ENCODE data around the gene SNRNP25. TPM values are rescaled to one million over a fixed set of nuclear protein-coding genes. Genes with fewer than 3 reads are reported as not detected.
"Not testable (repeated sequence)": the region's sequence is repeated elsewhere in the genome, so short reads cannot be mapped to it uniquely, and the experiment has no call there.

SNRNP25 gene
- total RNA-seq, 2 donors from 2014 or later: 47.1 to 78.3 TPM

DNA sequence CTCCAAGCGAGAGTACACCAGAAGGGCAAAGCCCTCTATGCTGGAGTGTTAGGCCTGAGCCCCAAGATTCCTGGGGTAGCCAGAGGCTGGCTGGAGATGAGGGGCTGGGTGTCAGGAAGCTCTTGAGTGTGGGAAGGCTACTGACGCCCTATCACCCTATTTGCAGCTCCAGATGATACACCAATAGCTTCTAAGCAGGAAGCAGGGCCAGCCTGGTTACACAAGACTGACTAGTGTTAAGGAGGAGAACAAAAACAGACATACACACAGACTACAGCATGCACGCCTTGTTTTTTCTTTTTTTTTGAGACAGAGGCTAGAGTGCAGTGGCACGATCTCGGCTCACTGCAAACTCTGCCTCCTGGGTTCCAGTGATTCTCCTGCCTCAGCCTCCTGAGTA, 16.1 kb upstream of the SNRNP25 start:
- Histone ChIP-seq H3K36me3 (no peaks in the 10 kb centered on the region), H3K27me3 (no peaks in the 10 kb centered on the region), H3K4me3 (no peak overlapping the region), H3K4me1 (no peaks in the 10 kb centered on the region), H3K27ac (no peak overlapping the region), H3K9me3 (no peaks in the 10 kb centered on the region)
- TF ChIP-seq, protein P1, sequence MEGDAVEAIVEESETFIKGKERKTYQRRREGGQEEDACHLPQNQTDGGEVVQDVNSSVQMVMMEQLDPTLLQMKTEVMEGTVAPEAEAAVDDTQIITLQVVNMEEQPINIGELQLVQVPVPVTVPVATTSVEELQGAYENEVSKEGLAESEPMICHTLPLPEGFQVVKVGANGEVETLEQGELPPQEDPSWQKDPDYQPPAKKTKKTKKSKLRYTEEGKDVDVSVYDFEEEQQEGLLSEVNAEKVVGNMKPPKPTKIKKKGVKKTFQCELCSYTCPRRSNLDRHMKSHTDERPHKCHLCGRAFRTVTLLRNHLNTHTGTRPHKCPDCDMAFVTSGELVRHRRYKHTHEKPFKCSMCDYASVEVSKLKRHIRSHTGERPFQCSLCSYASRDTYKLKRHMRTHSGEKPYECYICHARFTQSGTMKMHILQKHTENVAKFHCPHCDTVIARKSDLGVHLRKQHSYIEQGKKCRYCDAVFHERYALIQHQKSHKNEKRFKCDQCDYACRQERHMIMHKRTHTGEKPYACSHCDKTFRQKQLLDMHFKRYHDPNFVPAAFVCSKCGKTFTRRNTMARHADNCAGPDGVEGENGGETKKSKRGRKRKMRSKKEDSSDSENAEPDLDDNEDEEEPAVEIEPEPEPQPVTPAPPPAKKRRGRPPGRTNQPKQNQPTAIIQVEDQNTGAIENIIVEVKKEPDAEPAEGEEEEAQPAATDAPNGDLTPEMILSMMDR (IDR thresholded peaks at IDR 0.05): no peak
- DNase-seq (ENCODE audit: low spot score): no peak

- not testable (repeated sequence) for H3K27ac ChIP-seq
These were observed 15.4 kb upstream of the SNRNP25 start for GRCh38 chr16:38206-38605.

GRCh38 chr16:38941-39892, 14.4 kb upstream of the SNRNP25 start:
- Histone ChIP-seq H3K9me3 (no peaks in the 10 kb centered on the region), H3K27me3 (no peaks in the 10 kb centered on the region), H3K4me1 (no peaks in the 10 kb centered on the region), H3K27ac (no peak overlapping the region), H3K36me3 (no peaks in the 10 kb centered on the region), H3K4me3 (no peak overlapping the region)
- TF ChIP-seq, protein P1 (IDR thresholded peaks at IDR 0.05): no peak
- DNase-seq (ENCODE audit: low spot score): no peak

More at GRCh38 chr16:38206-38605, 15.4 kb upstream of the SNRNP25 start:
- H3K4me3 ChIP-seq; H3K9me3 ChIP-seq; DNase-seq (ENCODE audit: low spot score); H3K4me1 ChIP-seq; H3K36me3 ChIP-seq; H3K27me3 ChIP-seq: not testable (repeated sequence)

GRCh38 chr16:41439-42068, 12.1 kb upstream of the SNRNP25 start:
- Histone ChIP-seq H3K27ac (no peak overlapping the region), H3K27me3 (no peaks in the 10 kb centered on the region), H3K4me1 (no peaks in the 10 kb centered on the region), H3K9me3 (no peaks in the 10 kb centered on the region), H3K4me3 (peak overlapping the region in 1 of 2 donors; percentile 24), H3K36me3 (no peaks in the 10 kb centered on the region)
- no peak for DNase-seq (ENCODE audit: low spot score)
- TF ChIP-seq, protein P1 (IDR thresholded peaks at IDR 0.05): no peak

- Histone ChIP-seq H3K27ac (no peak overlapping the region), H3K36me3 (no peaks in the 10 kb centered on the region), H3K4me3 (peak overlapping the region in 1 of 2 donors; percentile 24), H3K27me3 (no peaks in the 10 kb centered on the region), H3K4me1 (no peaks in the 10 kb centered on the region), H3K9me3 (no peaks in the 10 kb centered on the region)
- TF ChIP-seq, protein P1 (IDR thresholded peaks at IDR 0.05): no peak
- DNase-seq (ENCODE audit: low spot score): no peak
These were observed 11.6 kb upstream of the SNRNP25 start for GRCh38 chr16:42069-42457.

DNA sequence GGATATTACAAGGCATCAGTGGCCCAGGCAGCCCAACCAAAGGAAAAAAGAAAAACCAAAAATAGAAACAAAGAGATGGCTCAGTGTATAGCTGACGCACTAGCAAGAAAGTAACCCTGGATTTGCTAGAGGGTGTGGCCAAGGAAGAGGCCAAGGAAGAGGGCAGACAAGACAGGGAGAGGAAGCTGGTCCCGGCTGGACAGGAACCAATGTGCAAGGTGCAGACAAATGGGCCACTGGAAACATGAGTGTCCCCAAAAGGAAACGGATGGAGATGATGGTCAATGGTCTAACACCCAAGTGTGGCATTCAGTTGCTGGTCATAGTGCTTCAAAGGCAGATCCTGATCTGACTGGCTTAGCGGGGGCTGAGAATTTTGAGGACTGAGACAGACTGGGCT, 10.9 kb upstream of the SNRNP25 start:
- Histone ChIP-seq H3K4me1 (no peaks in the 10 kb centered on the region), H3K9me3 (no peaks in the 10 kb centered on the region), H3K4me3 (no peak overlapping the region), H3K36me3 (no peaks in the 10 kb centered on the region), H3K27me3 (no peaks in the 10 kb centered on the region), H3K27ac (no peak overlapping the region)
- no peak for DNase-seq (ENCODE audit: low spot score)
- TF ChIP-seq, protein P1 (IDR thresholded peaks at IDR 0.05): no peak
